HUES6 (cell line): ENCODE measurements around the gene RANBP3L.

Experiments used
- H3K27ac ChIP-seq: 2 replicates; pipeline ENCODE4 v1.7.0; 2013; ENCODE audit warnings: low read depth, mild to moderate bottlenecking, low read length, inconsistent platforms
- H3K27me3 ChIP-seq: 2 replicates; pipeline ENCODE4 v1.6.1; 2013; ENCODE audit warnings: low read length; ENCODE audit not compliant: control insufficient read depth, insufficient read depth
- H3K36me3 ChIP-seq: 2 replicates; pipeline ENCODE4 v1.6.1; 2013; ENCODE audit warnings: low read length; ENCODE audit not compliant: control insufficient read depth, insufficient read depth
- H3K4me1 ChIP-seq: 2 replicates; pipeline ENCODE4 v1.6.1; 2013; ENCODE audit warnings: low read length; ENCODE audit not compliant: control insufficient read depth, insufficient read depth
- H3K4me3 ChIP-seq: 2 replicates; pipeline ENCODE4 v1.5.1; 2013; ENCODE audit warnings: low read depth, low read length
- H3K9ac ChIP-seq: one replicate; pipeline ENCODE4 v1.6.1; 2013; ENCODE audit warnings: mild to moderate bottlenecking, low read length
- H3K9me3 ChIP-seq: 2 replicates; pipeline ENCODE4 v1.6.1; 2013; ENCODE audit warnings: low read depth, low read length; ENCODE audit not compliant: control insufficient read depth, insufficient read depth

The RANBP3L gene

DNA sequence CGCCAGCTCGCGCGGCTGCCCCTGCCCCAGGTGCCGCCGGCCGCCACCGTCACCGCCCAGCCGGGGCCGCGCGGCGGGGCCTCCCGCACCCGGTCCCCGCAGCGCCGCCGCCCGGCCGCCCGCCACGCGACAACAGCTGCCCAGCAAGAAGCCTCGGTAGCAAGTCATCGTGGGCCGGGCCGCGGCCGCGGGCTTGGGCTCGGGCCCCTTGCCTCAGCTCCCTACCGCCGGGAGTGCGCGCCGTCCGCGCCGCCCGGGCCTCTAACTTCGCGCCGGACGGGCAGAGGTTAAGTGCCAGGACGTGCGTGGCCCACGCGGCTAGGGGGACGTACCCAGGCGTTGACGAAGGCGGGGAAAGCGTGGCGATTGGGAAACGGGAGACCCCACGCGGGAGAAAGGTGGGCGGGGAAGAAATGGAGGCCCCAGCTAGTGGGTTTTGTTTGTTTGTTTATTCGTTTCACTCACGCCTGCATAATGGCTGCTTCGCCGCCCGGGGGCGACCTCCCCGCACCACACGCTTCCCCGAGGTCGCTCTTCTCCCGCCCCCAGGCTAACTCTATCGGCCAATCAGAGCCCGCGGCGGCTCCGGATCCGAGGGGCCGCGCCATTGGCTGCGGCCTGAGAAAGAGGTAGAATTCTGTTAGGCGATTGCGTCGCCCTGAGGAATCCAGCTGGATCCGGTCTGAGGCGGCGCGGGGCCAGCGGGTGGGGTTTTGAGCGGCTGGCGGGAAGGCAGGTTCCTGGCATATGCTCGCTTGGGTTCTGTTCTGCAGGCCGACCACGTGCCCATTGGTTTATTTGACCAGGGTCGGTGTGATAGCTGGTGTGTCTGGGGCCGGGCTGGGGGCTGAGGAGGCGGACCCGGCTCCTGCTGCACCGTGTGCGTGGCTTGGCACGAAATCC, 59.8 kb downstream of the RANBP3L start, which contains the start of gene NADK2:
NADK2 (minus strand) TSS at position 295 of the 903 bp plus-strand sequence; CDS start at position 168, 127 bp downstream.
- Histone ChIP-seq H3K27me3 (peaks cover 19% of the 10 kb centered on the region), H3K36me3 (no peaks in the 10 kb centered on the region), H3K9ac (peak within 1 kb of the TSS; percentile 89), H3K4me3 (peak within 1 kb of the TSS; percentile 78), H3K4me1 (peaks cover 23% of the 10 kb centered on the region; the same call in 1 of the 2 replicates), H3K9me3 (peaks cover 6% of the 10 kb centered on the region), H3K27ac (peak within 1 kb of the TSS; percentile 72)

DNA sequence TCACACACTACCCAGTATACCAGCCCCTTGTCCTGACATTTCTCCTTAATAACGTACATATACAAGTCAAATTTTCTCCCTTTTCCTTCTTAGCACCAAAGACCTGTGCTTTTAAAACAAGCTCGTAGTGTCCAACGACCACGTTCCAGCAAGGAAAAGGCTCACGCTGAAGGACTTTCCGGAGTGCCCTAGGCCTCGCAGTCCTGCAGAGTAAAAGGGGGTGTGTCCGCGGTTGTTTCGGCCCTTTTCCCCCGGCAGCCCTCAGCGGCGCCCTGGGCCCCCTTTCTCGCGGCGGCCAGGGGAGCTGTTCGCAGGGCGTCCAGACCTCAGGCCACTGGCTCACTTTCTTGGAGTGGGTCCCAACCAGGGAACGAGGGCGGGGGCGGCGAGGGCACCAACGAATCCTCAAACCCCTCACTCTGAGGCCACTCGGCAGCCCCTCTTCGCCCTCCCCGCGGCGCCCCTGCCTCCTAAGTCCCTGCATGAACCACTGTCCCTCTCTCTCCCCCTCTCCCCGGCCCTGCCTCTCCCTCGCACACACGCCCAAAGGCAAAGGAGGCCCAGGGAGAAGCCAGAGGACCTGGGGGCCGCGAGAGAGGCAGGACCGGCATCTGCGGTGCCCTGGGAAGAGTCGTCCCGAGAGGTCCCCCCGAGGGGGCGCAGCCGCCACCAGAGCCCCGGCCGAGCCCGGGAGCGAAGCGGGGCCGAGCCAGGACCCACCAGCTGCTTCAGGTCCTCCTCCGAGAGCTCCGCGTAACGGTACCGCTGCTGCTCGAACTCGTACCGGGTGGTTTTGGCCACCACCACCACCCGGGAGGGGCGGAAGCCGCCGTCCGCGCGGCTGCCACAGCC, 60.7 kb downstream of the RANBP3L start:
- Histone ChIP-seq H3K9ac (peak overlapping the region; percentile 89), H3K4me3 (peak overlapping the region; percentile 78), H3K27ac (peak overlapping the region; percentile 72), H3K36me3 (no peaks in the 10 kb centered on the region), H3K27me3 (peaks cover 19% of the 10 kb centered on the region), H3K4me1 (peaks cover 23% of the 10 kb centered on the region; the same call in 1 of the 2 replicates), H3K9me3 (peaks cover 6% of the 10 kb centered on the region)

DNA sequence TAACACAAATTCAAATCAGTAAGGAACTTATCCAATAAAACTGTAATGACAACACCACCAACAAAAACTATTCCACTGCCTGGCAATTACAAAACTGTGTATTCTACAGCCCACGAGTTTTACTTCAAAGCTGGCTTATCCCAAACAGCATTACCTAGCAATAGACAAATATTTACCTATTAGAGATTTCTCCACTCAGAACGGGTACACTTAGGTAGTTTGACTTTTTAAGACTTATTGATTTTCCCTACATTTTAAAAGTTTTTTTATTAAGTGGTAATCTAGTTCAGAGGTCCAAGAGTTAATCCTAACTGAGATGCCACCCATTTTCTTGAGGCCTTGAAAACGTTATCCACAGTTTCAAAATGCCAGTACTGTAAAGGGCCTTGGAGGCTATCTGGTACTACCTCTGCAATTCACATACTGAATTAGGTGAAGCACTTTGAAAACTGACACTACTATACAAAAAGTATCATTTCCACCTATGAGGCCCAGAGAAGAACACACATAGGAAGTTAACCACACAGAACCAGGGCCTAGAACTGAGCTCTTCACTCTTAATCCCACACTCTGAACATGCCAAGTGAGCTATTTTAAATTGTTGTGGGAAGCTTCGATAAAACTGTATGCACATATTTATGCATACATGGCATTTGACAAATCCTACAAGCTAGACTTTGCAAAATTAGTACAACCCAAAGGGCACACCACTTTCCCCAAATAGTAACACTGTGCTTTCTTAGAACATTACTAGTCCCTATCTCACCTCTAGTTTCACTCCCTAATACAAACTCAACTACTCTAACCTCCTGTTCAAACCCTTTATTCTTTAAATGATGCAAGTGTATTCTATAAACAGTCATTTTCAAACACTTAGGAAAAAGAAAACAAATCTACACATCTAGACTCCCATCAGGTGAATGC, 62.1 kb downstream of the RANBP3L start:
- Histone ChIP-seq H3K27ac (no peak overlapping the region), H3K4me3 (no peak overlapping the region), H3K36me3 (no peaks in the 10 kb centered on the region), H3K4me1 (peaks cover 23% of the 10 kb centered on the region; the same call in 1 of the 2 replicates), H3K27me3 (peaks cover 19% of the 10 kb centered on the region), H3K9ac (no peak overlapping the region), H3K9me3 (peaks cover 6% of the 10 kb centered on the region)

DNA sequence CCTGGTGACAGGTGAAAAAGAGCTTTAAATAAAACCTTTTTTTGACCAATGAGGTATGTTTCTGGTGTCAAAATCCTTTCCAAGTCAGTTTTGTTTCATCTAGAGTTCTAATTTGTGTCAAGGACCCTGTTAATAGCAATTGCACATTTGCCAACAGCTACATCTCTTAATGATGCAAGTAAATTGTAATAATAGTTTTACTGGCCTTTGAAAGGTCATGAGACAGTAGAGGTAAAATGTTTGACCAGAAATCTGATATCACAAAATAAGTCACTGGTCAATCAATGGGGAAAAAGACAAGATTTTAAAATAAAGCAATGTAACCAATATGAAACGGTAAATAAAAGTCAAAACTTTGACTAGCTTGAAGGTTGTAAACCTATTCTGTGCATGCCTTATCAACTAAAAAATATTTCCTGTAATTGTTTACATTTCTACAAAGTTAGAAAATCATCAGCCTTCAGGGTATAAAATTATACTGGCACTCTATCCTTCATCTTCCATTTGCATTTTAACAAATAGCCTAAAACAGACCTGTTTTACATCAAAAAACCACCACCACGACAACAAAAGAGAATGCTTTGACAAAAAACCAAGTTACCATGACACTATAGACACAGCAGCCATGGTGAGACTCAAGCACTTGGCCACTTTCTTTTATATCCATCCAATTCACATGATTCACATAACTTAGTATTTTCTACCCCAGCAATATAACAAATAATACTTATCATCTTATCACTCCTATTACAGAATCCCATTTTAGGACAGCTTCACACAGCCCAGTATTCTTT, 63.0 kb downstream of the RANBP3L start:
- Histone ChIP-seq H3K9ac (no peak overlapping the region), H3K27ac (no peak overlapping the region), H3K36me3 (no peaks in the 10 kb centered on the region), H3K9me3 (peaks cover 6% of the 10 kb centered on the region), H3K4me3 (no peak overlapping the region), H3K27me3 (peaks cover 13% of the 10 kb centered on the region), H3K4me1 (peaks cover 23% of the 10 kb centered on the region; the same call in 1 of the 2 replicates)

DNA sequence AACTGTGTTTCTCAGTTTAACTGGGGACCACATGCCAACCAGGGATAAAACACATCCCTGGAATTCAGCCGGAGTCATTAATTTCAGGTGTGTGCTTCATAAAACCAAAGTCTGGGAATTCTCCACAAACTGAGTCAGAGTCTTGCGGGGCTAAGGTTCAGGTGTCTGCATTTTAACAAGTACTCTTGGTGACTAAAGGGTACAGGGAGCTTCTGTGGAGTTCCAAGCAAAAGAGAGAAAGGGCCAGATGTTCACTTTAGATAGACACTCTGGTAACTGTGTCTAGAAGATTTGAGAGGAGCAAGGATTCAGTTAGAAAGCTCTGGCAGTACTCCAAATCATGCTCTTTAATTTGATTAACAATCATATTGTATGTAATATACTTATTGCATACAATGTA, 64.0 kb downstream of the RANBP3L start:
- Histone ChIP-seq H3K4me1 (peaks cover 23% of the 10 kb centered on the region; the same call in 1 of the 2 replicates), H3K36me3 (no peaks in the 10 kb centered on the region), H3K27me3 (peaks cover 4% of the 10 kb centered on the region), H3K4me3 (no peak overlapping the region), H3K9ac (no peak overlapping the region), H3K9me3 (peaks cover 4% of the 10 kb centered on the region), H3K27ac (no peak overlapping the region)

DNA sequence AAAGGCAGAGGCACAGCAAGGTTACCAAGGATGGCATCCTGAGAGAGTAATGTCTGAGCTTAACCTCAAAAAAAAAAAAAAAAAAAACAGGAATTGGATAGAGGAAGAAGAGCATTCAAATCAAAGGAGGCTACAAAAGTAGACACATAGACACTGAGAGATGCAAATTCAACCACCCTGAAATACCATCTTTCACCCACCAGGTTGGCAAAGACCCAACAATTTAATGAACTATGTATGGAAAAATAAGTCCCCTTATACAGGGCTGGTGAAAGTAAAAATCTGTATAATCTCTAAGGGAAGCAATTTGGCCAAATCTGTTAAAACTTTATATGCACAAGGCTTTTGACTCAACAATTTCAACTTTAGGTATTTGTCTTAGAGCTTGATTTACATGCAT, 64.9 kb downstream of the RANBP3L start:
- H3K9me3 ChIP-seq = no peaks in the 10 kb centered on the region
- no peaks in the 10 kb centered on the region for H3K27me3 ChIP-seq
- H3K4me3 ChIP-seq = no peak overlapping the region

DNA sequence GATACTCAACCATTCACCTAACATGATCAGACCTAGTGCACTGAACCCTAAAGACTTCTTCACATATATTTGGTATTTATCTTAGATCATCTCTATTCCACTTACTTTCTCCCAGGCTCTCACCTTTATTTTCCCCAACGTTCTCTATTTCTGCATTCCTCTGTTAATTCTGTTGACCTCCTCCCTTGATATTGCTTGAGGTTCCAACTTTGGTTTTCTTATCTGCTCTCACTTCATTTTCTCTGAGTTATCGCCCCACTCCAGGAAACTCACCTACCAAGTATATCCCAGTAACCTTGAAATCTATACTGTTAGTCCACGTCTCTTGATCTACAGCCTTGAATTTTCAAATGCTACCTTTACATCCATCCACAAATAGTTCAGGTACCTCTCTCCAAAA, 69.2 kb downstream of the RANBP3L start:
- no peaks in the 10 kb centered on the region for H3K36me3 ChIP-seq
- H3K27me3 ChIP-seq = no peaks in the 10 kb centered on the region
- H3K4me3 ChIP-seq = no peak overlapping the region
- H3K9me3 ChIP-seq = no peaks in the 10 kb centered on the region
- no peaks in the 10 kb centered on the region for H3K4me1 ChIP-seq
- no peak overlapping the region for H3K27ac ChIP-seq
- no peak overlapping the region for H3K9ac ChIP-seq

More for the DNA sequence above, 64.9 kb downstream of the RANBP3L start:
- H3K27ac ChIP-seq = no peak overlapping the region
- H3K36me3 ChIP-seq = no peaks in the 10 kb centered on the region
- no peak overlapping the region for H3K9ac ChIP-seq
- H3K4me1 ChIP-seq = peaks cover 20% of the 10 kb centered on the region; the same call in 1 of the 2 replicates

DNA sequence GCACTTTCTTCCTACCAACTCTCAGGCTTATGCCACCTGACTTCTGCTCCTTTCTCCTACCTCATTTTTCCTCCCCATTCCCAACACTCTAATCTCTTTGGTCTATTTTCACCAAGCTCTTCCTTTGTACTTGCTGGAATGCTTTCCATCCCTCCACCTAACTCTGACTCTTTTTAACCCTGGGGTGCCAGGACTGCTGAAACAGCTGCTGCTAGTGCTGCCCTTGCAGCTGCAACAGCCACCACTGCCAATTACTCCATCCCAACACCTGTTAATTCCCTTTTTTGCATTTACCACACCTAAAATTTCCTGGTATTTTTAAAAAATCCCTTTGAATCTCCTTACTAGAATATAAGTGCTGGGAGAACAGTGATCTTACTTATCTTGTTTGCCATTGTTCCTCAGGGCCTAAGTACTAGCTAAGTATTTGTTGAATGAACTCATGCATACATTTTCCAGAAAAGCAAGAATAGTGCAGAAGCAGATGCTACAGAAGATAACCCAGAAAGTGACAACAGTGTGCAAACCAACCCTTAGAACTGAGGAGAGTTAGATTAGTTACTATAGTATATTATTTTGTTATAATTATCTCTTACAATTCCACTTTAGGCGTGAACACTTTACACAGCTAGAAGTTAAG, 71.4 kb downstream of the RANBP3L start:
- no peaks in the 10 kb centered on the region for H3K27me3 ChIP-seq
- H3K9me3 ChIP-seq = no peaks in the 10 kb centered on the region
- no peak overlapping the region for H3K9ac ChIP-seq
- H3K27ac ChIP-seq = no peak overlapping the region
- H3K4me1 ChIP-seq = no peaks in the 10 kb centered on the region
- no peak overlapping the region for H3K4me3 ChIP-seq
- H3K36me3 ChIP-seq = peaks cover 2% of the 10 kb centered on the region; the same call in 1 of the 2 replicates

DNA sequence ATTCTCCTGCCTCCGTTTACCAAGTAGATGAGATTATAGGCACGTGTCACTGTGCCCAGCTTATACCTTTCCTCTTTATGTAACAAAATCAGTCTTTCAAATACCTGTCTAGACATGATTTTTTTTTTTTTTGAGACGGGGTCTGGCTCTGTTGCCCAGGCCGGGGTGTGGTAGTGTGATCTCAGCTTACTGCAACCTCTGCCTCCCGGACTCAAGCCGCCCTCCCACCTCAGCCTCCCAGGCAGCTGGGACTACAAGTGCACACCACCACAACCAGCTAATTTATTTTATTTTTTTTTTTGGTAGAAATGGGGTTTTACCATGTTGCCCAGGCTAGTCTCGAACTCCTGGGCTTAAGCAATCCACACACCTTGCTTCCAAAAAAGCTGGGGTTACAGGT, 73.2 kb downstream of the RANBP3L start:
- Histone ChIP-seq H3K4me3 (no peak overlapping the region), H3K4me1 (no peaks in the 10 kb centered on the region), H3K36me3 (peaks cover 6% of the 10 kb centered on the region; the same call in 1 of the 2 replicates), H3K27me3 (no peaks in the 10 kb centered on the region), H3K9me3 (no peaks in the 10 kb centered on the region), H3K27ac (no peak overlapping the region), H3K9ac (no peak overlapping the region)
